Kidney capillary endothelial cell (primary cell): Measurements from ENCODE around the gene PROP1.
"Not testable (repeated sequence)": the region's sequence is repeated elsewhere in the genome, so short reads cannot be mapped to it uniquely, and the experiment has no call there.

ENCODE experiments used
- DNase-seq: peaks from one replicate; pipeline ENCODE4 v3.0.0-alpha.2; 2018; ENCODE audit warnings: low spot score

The PROP1 gene

GRCh38 chr5:177982072-177982727 is 13.8 kb downstream of the PROP1 start:
- DNase-seq = no peak

GRCh38 chr5:177981296-177982071 is 14.6 kb downstream of the PROP1 start:
- no peak for DNase-seq

- no peak for DNase-seq
Measured at GRCh38 chr5:177980743-177981151, 15.3 kb downstream of the PROP1 start.

GRCh38 chr5:177977600-177977999 is 18.4 kb downstream of the PROP1 start:
- DNase-seq = not testable (repeated sequence)

GRCh38 chr5:177973066-177973635 is 22.9 kb downstream of the PROP1 start:
- no peak for DNase-seq

GRCh38 chr5:177972613-177973012 is 23.4 kb downstream of the PROP1 start:
- no peak for DNase-seq

GRCh38 chr5:177972014-177972413 is 24.0 kb downstream of the PROP1 start:
- not testable (repeated sequence) for DNase-seq

GRCh38 chr5:177968661-177969211 is 27.3 kb downstream of the PROP1 start:
- no peak for DNase-seq

GRCh38 chr5:177967221-177967887 is 28.7 kb downstream of the PROP1 start:
- DNase-seq = no peak

- no peak for DNase-seq
Measured at GRCh38 chr5:177966839-177967166, 29.2 kb downstream of the PROP1 start.

GRCh38 chr5:177966009-177966838 is 29.8 kb downstream of the PROP1 start:
- DNase-seq = no peak

- DNase-seq = no peak
Measured at GRCh38 chr5:177964471-177964870, 31.6 kb downstream of the PROP1 start.

GRCh38 chr5:177963966-177964365 is 32.1 kb downstream of the PROP1 start:
- no peak for DNase-seq

- DNase-seq = no peak
Measured at GRCh38 chr5:177959315-177959714, 36.7 kb downstream of the PROP1 start.

GRCh38 chr5:177958696-177959095 is 37.3 kb downstream of the PROP1 start:
- no peak for DNase-seq

GRCh38 chr5:177957241-177957640 is 38.8 kb downstream of the PROP1 start:
- no peak for DNase-seq

- not testable (repeated sequence) for DNase-seq
Measured at GRCh38 chr5:177953101-177953500, 42.9 kb downstream of the PROP1 start.

- DNase-seq = not testable (repeated sequence)
Measured at GRCh38 chr5:177949656-177950055, 46.4 kb downstream of the PROP1 start.

- not testable (repeated sequence) for DNase-seq
Measured at GRCh38 chr5:177949065-177949464, 47.0 kb downstream of the PROP1 start.

GRCh38 chr5:177947912-177948311 is 48.1 kb downstream of the PROP1 start:
- DNase-seq = not testable (repeated sequence)

GRCh38 chr5:177945601-177946283 is 50.3 kb downstream of the PROP1 start:
- DNase-seq = not testable (repeated sequence)
